ENCODE data around the gene PIK3C3.

PIK3C3 gene

GRCh38 chr18:41922841-41923240 is 32.2 kb upstream of the PIK3C3 start:
- ChIA-PET CTCF (interaction anchor here (1.0 to 1.4 kb wide), 3 partner anchors 9 to 17 kb away, joined by 3 to 4 read pairs (median 3); no protein-coding TSS in a partner anchor), POLR2A (no interaction called here)
- TF ChIP-seq, protein P1, sequence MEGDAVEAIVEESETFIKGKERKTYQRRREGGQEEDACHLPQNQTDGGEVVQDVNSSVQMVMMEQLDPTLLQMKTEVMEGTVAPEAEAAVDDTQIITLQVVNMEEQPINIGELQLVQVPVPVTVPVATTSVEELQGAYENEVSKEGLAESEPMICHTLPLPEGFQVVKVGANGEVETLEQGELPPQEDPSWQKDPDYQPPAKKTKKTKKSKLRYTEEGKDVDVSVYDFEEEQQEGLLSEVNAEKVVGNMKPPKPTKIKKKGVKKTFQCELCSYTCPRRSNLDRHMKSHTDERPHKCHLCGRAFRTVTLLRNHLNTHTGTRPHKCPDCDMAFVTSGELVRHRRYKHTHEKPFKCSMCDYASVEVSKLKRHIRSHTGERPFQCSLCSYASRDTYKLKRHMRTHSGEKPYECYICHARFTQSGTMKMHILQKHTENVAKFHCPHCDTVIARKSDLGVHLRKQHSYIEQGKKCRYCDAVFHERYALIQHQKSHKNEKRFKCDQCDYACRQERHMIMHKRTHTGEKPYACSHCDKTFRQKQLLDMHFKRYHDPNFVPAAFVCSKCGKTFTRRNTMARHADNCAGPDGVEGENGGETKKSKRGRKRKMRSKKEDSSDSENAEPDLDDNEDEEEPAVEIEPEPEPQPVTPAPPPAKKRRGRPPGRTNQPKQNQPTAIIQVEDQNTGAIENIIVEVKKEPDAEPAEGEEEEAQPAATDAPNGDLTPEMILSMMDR (IDR thresholded peaks at IDR 0.05; ENCODE audit: control extremely low read depth, extremely low read depth, low read depth, missing control alignments) = no peak
- DNase-seq (ENCODE audit: extremely low spot score) = no peak

GRCh38 chr18:41923446-41923845 is 31.6 kb upstream of the PIK3C3 start:
- DNase-seq (ENCODE audit: extremely low spot score) = no peak
- POLR2A ChIA-PET = no interaction called here
- TF ChIP-seq, protein P1 (IDR thresholded peaks at IDR 0.05; ENCODE audit: control extremely low read depth, extremely low read depth, low read depth, missing control alignments) = no peak
- CTCF ChIA-PET = interaction anchor here (2.5 kb wide), 1 partner anchor 12 kb away, joined by 9 read pairs; no protein-coding TSS in a partner anchor

- CTCF ChIA-PET = no interaction called here
- TF ChIP-seq, protein P1 (IDR thresholded peaks at IDR 0.05; ENCODE audit: control extremely low read depth, extremely low read depth, low read depth, missing control alignments) = no peak
- no peak for DNase-seq (ENCODE audit: extremely low spot score)
- POLR2A ChIA-PET = no interaction called here
Observed at GRCh38 chr18:41928581-41928980, 26.5 kb upstream of the PIK3C3 start.

DNA sequence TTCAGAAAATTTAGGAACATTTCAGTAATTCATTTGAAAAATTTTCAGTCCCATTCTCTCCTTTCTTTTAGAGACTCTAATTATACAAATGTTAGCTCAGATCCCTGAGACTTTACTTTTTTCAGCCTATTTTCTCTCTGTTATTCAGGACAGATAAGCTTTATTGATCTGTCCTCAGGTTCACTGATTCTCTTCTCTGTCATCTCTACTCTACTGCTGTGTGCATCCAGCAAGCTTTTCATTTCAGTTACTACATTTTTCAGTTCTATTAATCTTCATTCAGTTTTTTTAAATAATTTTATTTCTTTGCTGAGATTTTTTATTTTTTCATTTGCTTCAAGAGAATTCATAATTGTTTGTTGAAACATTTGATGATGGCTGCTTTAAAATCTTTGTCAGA is 22.1 kb upstream of the PIK3C3 start:
- ChIA-PET POLR2A (no interaction called here), CTCF (interaction anchor here (1.3 to 1.5 kb wide), 2 partner anchors 14 to 34 kb away, joined by 3 read pairs; no protein-coding TSS in a partner anchor)
- TF ChIP-seq, protein P1 (IDR thresholded peaks at IDR 0.05; ENCODE audit: control extremely low read depth, extremely low read depth, low read depth, missing control alignments) = no peak
- DNase-seq (ENCODE audit: extremely low spot score) = no peak

GRCh38 chr18:41933778-41934177 is 21.3 kb upstream of the PIK3C3 start:
- DNase-seq (ENCODE audit: extremely low spot score) = no peak
- POLR2A ChIA-PET = no interaction called here
- CTCF ChIA-PET = no interaction called here
- TF ChIP-seq, protein P1 (IDR thresholded peaks at IDR 0.05; ENCODE audit: control extremely low read depth, extremely low read depth, low read depth, missing control alignments) = no peak

GRCh38 chr18:41936471-41937134 is 18.4 kb upstream of the PIK3C3 start:
- peak; percentile 18 for DNase-seq (ENCODE audit: extremely low spot score)
- POLR2A ChIA-PET = no interaction called here

More at GRCh38 chr18:41936471-41937134, 18.4 kb upstream of the PIK3C3 start:
- CTCF ChIA-PET = interaction anchor here (1.1 to 2.8 kb wide), 3 partner anchors 8 to 14 kb away, joined by 3 to 10 read pairs (median 9); no protein-coding TSS in a partner anchor
- TF ChIP-seq, protein P1 (IDR thresholded peaks at IDR 0.05; ENCODE audit: control extremely low read depth, extremely low read depth, low read depth, missing control alignments) = no peak
